Lung (tissue), 12 donors: Measurements from ENCODE around the gene DYSF. TPM values are rescaled to one million over a fixed set of nuclear protein-coding genes. Genes with fewer than 3 reads are reported as not detected.

Experiments
- ATAC-seq: fragments of 200-7000 bp; cut with Tn5 transposase; one replicate; pipeline ENCODE4 v1.9.1; 2020; ENCODE audit warnings: moderate number of reproducible peaks; ENCODE audit not compliant: insufficient read depth, low FRiP score
- DNase-seq, 3 donors: peaks; one replicate each; pipeline ENCODE4 v3.0.0-alpha.2; 2013 to 2017
- H3K27ac ChIP-seq, 2 donors: one replicate each; pipeline ENCODE4 v1.5.1; 2013; ENCODE audit warnings: mild to moderate bottlenecking in 2 of 2, moderate library complexity in 2 of 2, control low read depth in 1 of 2, inconsistent platforms in 1 of 2, low read depth in 1 of 2, low read length in 1 of 2
- H3K27me3 ChIP-seq, 3 donors: one replicate each; pipeline ENCODE4 v1.5.1; 2013; ENCODE audit warnings: low read length in 2 of 3; ENCODE audit not compliant: control insufficient read depth in 3 of 3, insufficient read depth in 3 of 3
- H3K36me3 ChIP-seq, 4 donors: one replicate each; pipeline ENCODE4 v1.5.1; 2013; ENCODE audit warnings: low read length in 4 of 4, mild to moderate bottlenecking in 1 of 4, moderate library complexity in 1 of 4; ENCODE audit not compliant: control insufficient read depth in 4 of 4, insufficient read depth in 4 of 4
- H3K4me1 ChIP-seq, 5 donors: one replicate each; pipeline ENCODE4 v1.5.1; 2013; ENCODE audit warnings: low read length in 5 of 5, mild to moderate bottlenecking in 2 of 5, moderate library complexity in 1 of 5; ENCODE audit not compliant: control insufficient read depth in 5 of 5, insufficient read depth in 5 of 5
- H3K4me3 ChIP-seq: one replicate; pipeline ENCODE4 v1.5.1; 2013; ENCODE audit warnings: mild to moderate bottlenecking, control low read depth, moderate library complexity
- H3K9ac ChIP-seq, 2 donors: one replicate each; pipeline ENCODE4 v1.5.1; 2013; ENCODE audit warnings: low read length in 2 of 2, control low read depth in 1 of 2; ENCODE audit not compliant: insufficient read depth in 1 of 2
- H3K9me3 ChIP-seq, 4 donors: one replicate each; pipeline ENCODE4 v1.5.1; 2013; ENCODE audit warnings: low read length in 3 of 4, mild to moderate bottlenecking in 1 of 4, moderate library complexity in 1 of 4; ENCODE audit not compliant: control insufficient read depth in 4 of 4, insufficient read depth in 3 of 4
- CTCF ChIP-seq: IDR thresholded peaks from 2 replicates; pipeline ENCODE4 v1.5.1; 2012; ENCODE audit warnings: mild to moderate bottlenecking; ENCODE audit errors: control extremely low read depth, extremely low read depth
- WGBS, 2 donors: extraction: QIAGEN DNeasy Blood & Tissue Kit; methylation state at CpG; one replicate each; pipeline ENCODE4 v1.1.7; 2013; 5-methylcytosine and 5-hydroxymethylcytosine counted together
- polyA plus RNA-seq, 2 donors: library from polyadenylated mRNA; stranded (reverse); fragments of 200-250 nt; gene quantifications; one replicate each; pipeline ENCODE4 v1.2.1, GENCODE V29; 2013
- total RNA-seq, 2 donors: library from RNA; depleted of rRNA in 1 of 2; stranded (reverse); fragments of >200 nt in 1 of 2; gene quantifications; one replicate each; pipeline ENCODE4 v1.2.1, GENCODE V29; 2014 to 2021
- donor health status: control.
- donor health status: control.
- donor health status: Bipolar disorder and iron deficiency.
- donor health status: healthy.
- donor health status: DM: yes; HTN: yes; CAD: no.

Gene DYSF
- total and polyA plus RNA-seq, 4 donors, result 12.9 to 56.2 (median 40.0) TPM

- peak in 2 of 3 donors; percentile 21 to 23 for DNase-seq
- Histone ChIP-seq H3K27ac (peak overlapping the region in 1 of 2 donors; percentile 9), H3K36me3 (peaks cover 0 to 5% (median 3%) of the 10 kb centered on the region in 4 donors), H3K9ac (no peak overlapping the region), H3K4me3 (no peak overlapping the region), H3K9me3 (no peaks in the 10 kb centered on the region), H3K27me3 (no peaks in the 10 kb centered on the region), H3K4me1 (peaks cover 0 to 3% (median 1%) of the 10 kb centered on the region in 5 donors)
- 16 to 19% methylated on average over 7 of the region's 16 CpGs for WGBS, 2 donors
- no peak for TF ChIP-seq CTCF
- no peak for ATAC-seq
Measured at GRCh38 chr2:71417300-71418202, 35.8 kb upstream of the DYSF start.

GRCh38 chr2:71419145-71419544 lies 34.2 kb upstream of the DYSF start:
- H3K4me1 ChIP-seq, result peaks cover 0 to 3% (median 1%) of the 10 kb centered on the region in 5 donors
- ATAC-seq (no peak), DNase-seq (no peak)
- TF ChIP-seq CTCF, result no peak
- H3K27ac ChIP-seq, result no peak overlapping the region
- H3K4me3 ChIP-seq, result no peak overlapping the region
- H3K9me3 ChIP-seq, result no peaks in the 10 kb centered on the region
- 92 to 94% methylated on average over 4 of the region's 4 CpGs for WGBS, 2 donors
- peaks cover 0 to 17% (median 10%) of the 10 kb centered on the region in 4 donors for H3K36me3 ChIP-seq
- H3K27me3 ChIP-seq, result no peaks in the 10 kb centered on the region
- no peak overlapping the region for H3K9ac ChIP-seq

- Histone ChIP-seq H3K4me3 (no peak overlapping the region), H3K36me3 (peaks cover 0 to 19% (median 10%) of the 10 kb centered on the region in 4 donors), H3K27ac (no peak overlapping the region), H3K9me3 (no peaks in the 10 kb centered on the region), H3K4me1 (peaks cover 0 to 3% (median 1%) of the 10 kb centered on the region in 5 donors), H3K27me3 (no peaks in the 10 kb centered on the region), H3K9ac (no peak overlapping the region)
- WGBS, 2 donors, result 57 to 72% methylated on average over 1 of the region's 1 CpG
- TF ChIP-seq CTCF, result no peak
- no peak for ATAC-seq
- DNase-seq, result no peak
Measured at GRCh38 chr2:71419976-71420375, 33.4 kb upstream of the DYSF start.
